Endothelial cell (in vitro differentiated cells): ENCODE results near the gene ETS1. TPM values are rescaled to one million over a fixed set of nuclear protein-coding genes. Genes with fewer than 3 reads are reported as not detected.
"Not testable (repeated sequence)": the region's sequence is repeated elsewhere in the genome, so short reads cannot be mapped to it uniquely, and the experiment has no call there.

Experiments used
- DNase-seq: peaks from one replicate; pipeline ENCODE4 v3.0.0; 2021; ENCODE audit warnings: low spot score
- H3K27ac Mint-ChIP-seq: one replicate; pipeline ENCODE4 v1.8.0; 2021; ENCODE audit warnings: mixed read lengths, inconsistent platforms; ENCODE audit not compliant: unreplicated experiment
- H3K27me3 Mint-ChIP-seq: one replicate; pipeline ENCODE4 v1.8.0; 2021; ENCODE audit warnings: mild to moderate bottlenecking, moderate library complexity, mixed read lengths, inconsistent platforms; ENCODE audit not compliant: unreplicated experiment
- H3K36me3 Mint-ChIP-seq: one replicate; pipeline ENCODE4 v1.8.0; 2021; ENCODE audit warnings: mild to moderate bottlenecking, low read depth, mixed read lengths, inconsistent platforms; ENCODE audit not compliant: unreplicated experiment
- H3K4me1 Mint-ChIP-seq: one replicate; pipeline ENCODE4 v1.8.0; 2021; ENCODE audit warnings: mild to moderate bottlenecking, mixed read lengths, inconsistent platforms; ENCODE audit not compliant: unreplicated experiment
- H3K4me3 Mint-ChIP-seq: one replicate; pipeline ENCODE4 v1.8.0; 2021; ENCODE audit warnings: mild to moderate bottlenecking, mixed read lengths, inconsistent platforms; ENCODE audit not compliant: unreplicated experiment
- H3K9me3 Mint-ChIP-seq: one replicate; pipeline ENCODE4 v1.8.0; 2021; ENCODE audit warnings: mixed read lengths, inconsistent platforms; ENCODE audit not compliant: unreplicated experiment
- CTCF ChIP-seq: fragments of 200-600 bp; sonication (generic); IDR thresholded peaks from one replicate; pipeline ENCODE4 v1.5.0; 2021; ENCODE audit warnings: antibody characterized with exemption; ENCODE audit not compliant: unreplicated experiment
- total RNA-seq: library from RNA; stranded (reverse); fragmentation: NEBNext Ultra II Directional; extraction: Animal tissue kit (Norgen Biotek cat#: 25700); gene quantifications from one replicate; pipeline ENCODE4 v1.2.1, GENCODE V29; 2021; ENCODE audit not compliant: unreplicated experiment

The ETS1 gene
- total RNA-seq, 1 donor from 2014 or later = 309 TPM

- DNase-seq = no peak
These were observed 135.5 kb downstream of the ETS1 start for GRCh38 chr11:128451652-128452470.

GRCh38 chr11:128450882-128451651 is 136.3 kb downstream of the ETS1 start:
- no peaks in the 10 kb centered on the region for H3K36me3 Mint-ChIP-seq
- no peak for DNase-seq
- no peaks in the 10 kb centered on the region for H3K9me3 Mint-ChIP-seq
- TF ChIP-seq CTCF = no peak
- no peak overlapping the region for H3K27ac Mint-ChIP-seq
- H3K27me3 Mint-ChIP-seq = peaks cover 6% of the 10 kb centered on the region
- no peak overlapping the region for H3K4me3 Mint-ChIP-seq
- H3K4me1 Mint-ChIP-seq = peaks cover 14% of the 10 kb centered on the region

More at GRCh38 chr11:128451652-128452470, 135.5 kb downstream of the ETS1 start:
- Mint-ChIP-seq H3K27me3 (peaks cover 6% of the 10 kb centered on the region), H3K9me3 (no peaks in the 10 kb centered on the region), H3K4me3 (no peak overlapping the region), H3K4me1 (peaks cover 14% of the 10 kb centered on the region), H3K27ac (no peak overlapping the region), H3K36me3 (no peaks in the 10 kb centered on the region)
- TF ChIP-seq CTCF = no peak

- H3K27me3 Mint-ChIP-seq, DNase-seq, H3K9me3 Mint-ChIP-seq, H3K36me3 Mint-ChIP-seq, H3K27ac Mint-ChIP-seq, H3K4me3 Mint-ChIP-seq: not testable (repeated sequence)
- H3K4me1 Mint-ChIP-seq = peaks cover 14% of the 10 kb centered on the region
These were observed 136.9 kb downstream of the ETS1 start for GRCh38 chr11:128450425-128450824.

GRCh38 chr11:128448981-128449713 is 138.2 kb downstream of the ETS1 start:
- Mint-ChIP-seq H3K4me1 (peaks cover 14% of the 10 kb centered on the region), H3K36me3 (no peaks in the 10 kb centered on the region), H3K27me3 (peaks cover 6% of the 10 kb centered on the region), H3K4me3 (no peak overlapping the region), H3K27ac (no peak overlapping the region), H3K9me3 (no peaks in the 10 kb centered on the region)
- DNase-seq = no peak
- TF ChIP-seq CTCF = no peak

GRCh38 chr11:128448200-128448886 is 139.0 kb downstream of the ETS1 start:
- DNase-seq = no peak
- Mint-ChIP-seq H3K4me3 (no peak overlapping the region), H3K36me3 (no peaks in the 10 kb centered on the region), H3K27ac (no peak overlapping the region), H3K27me3 (peaks cover 2% of the 10 kb centered on the region), H3K9me3 (no peaks in the 10 kb centered on the region), H3K4me1 (peaks cover 10% of the 10 kb centered on the region)
- TF ChIP-seq CTCF = no peak
